ENCODE results near the gene SYNE2. TPM values are rescaled to one million over a fixed set of nuclear protein-coding genes. Genes with fewer than 3 reads are reported as not detected.

SYNE2 gene
- total RNA-seq, 2 donors from 2014 or later: 104 to 390 TPM

DNA sequence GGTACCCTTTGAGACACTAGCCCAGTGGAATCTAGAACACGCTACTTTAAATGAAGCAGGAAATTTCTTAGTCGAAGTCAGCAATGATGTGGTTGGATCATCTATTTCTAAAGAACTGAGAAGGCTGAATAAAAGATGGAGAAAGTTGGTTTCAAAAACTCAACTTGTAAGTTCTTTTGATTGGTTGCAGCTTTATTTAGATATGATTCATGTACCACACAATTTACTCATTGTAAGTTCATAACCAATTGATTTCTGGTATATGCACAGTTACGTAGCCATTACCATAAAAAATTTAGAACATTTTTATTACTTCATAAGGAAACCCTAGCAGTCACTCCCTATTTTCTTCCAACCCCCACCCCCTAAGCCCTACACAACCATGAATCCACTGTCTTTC lies 129.8 kb downstream of the SYNE2 start:
- DNase-seq (ENCODE audit: low spot score): no peak
- 97% methylated on average over 3 of the region's 3 CpGs for WGBS
- H3K27me3 ChIP-seq (replicated peaks; ENCODE audit: insufficient read depth): no peaks in the 10 kb centered on the region
- no peaks in the 10 kb centered on the region for H3K9me3 ChIP-seq
- H3K4me1 ChIP-seq (replicated peaks): no peaks in the 10 kb centered on the region
- H3K36me3 ChIP-seq: no peaks in the 10 kb centered on the region
- H3K27ac ChIP-seq: no peak overlapping the region
- TF ChIP-seq POLR2A (IDR thresholded peaks at IDR 0.05) (no peak), POLR2AphosphoS5 (IDR thresholded peaks at IDR 0.05) (no peak)
- TF ChIP-seq, protein P1, sequence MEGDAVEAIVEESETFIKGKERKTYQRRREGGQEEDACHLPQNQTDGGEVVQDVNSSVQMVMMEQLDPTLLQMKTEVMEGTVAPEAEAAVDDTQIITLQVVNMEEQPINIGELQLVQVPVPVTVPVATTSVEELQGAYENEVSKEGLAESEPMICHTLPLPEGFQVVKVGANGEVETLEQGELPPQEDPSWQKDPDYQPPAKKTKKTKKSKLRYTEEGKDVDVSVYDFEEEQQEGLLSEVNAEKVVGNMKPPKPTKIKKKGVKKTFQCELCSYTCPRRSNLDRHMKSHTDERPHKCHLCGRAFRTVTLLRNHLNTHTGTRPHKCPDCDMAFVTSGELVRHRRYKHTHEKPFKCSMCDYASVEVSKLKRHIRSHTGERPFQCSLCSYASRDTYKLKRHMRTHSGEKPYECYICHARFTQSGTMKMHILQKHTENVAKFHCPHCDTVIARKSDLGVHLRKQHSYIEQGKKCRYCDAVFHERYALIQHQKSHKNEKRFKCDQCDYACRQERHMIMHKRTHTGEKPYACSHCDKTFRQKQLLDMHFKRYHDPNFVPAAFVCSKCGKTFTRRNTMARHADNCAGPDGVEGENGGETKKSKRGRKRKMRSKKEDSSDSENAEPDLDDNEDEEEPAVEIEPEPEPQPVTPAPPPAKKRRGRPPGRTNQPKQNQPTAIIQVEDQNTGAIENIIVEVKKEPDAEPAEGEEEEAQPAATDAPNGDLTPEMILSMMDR (IDR thresholded peaks at IDR 0.05): no peak
- H3K4me3 ChIP-seq: no peak overlapping the region
- intact Hi-C loops (cut with DNase I): no loop called here

DNA sequence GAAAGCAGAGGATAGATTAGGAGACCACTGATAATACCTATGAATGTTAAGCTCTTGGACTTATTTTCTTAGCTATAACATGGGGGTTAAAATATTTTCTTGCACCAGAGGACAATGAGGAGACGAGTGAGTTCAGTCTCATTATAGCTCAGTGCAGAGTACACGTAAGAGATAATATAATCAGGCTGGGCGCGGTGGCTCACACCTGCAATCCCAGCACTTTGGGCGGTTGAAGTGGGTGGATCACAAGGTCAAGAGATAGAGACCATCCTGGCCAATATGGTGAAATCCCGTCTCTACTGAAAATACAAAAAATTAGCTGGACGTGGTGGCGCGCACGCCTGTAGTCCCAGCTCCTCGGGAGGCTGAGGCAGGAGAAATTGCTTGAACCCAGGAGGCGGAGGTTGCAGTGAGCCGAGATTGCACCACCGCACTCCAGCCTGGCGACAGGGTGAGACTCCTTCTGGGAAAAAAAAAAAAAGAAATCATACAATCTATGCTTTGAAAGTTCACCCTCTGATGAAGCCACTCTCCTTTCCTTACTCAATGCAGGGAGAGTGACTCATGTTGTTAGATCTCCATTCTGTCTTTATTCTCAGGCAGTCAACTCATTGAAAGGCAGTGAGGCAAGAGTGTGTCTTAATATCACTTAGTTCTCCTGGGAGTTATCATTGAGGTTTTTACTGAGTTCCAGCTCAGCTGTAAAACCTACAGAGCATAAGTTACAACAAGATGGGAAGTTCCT lies 134.2 kb downstream of the SYNE2 start:
- TF ChIP-seq, protein P1 (IDR thresholded peaks at IDR 0.05): no peak
- TF ChIP-seq POLR2A (IDR thresholded peaks at IDR 0.05): no peak
- no peak for TF ChIP-seq POLR2AphosphoS5 (IDR thresholded peaks at IDR 0.05)
- H3K36me3 ChIP-seq: no peaks in the 10 kb centered on the region
- no peak for DNase-seq (ENCODE audit: low spot score)
- WGBS: 92% methylated on average over 15 of the region's 15 CpGs
- H3K4me1 ChIP-seq (replicated peaks): no peaks in the 10 kb centered on the region
- no peak overlapping the region for H3K4me3 ChIP-seq
- no peak overlapping the region for H3K27ac ChIP-seq
- no peaks in the 10 kb centered on the region for H3K9me3 ChIP-seq
- no peaks in the 10 kb centered on the region for H3K27me3 ChIP-seq (replicated peaks; ENCODE audit: insufficient read depth)
- intact Hi-C loops (cut with DNase I): no loop called here

DNA sequence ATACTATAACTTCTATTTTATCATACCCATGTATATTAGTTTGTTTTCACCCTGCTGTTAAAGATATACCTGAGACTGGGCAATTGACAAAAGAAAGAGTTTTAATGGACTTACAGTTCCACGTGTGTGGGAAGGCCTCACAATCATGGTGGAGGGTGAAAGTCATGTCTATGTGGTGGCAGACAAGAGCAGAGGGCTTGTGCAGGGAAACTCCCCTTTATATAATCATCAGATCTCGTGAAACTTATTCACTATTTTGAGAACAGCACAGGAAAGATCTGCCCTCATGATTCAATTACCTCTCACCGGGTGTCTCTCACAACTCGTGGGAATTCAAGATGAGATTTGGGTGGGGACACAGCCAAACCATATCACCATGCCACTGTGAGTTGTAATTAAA lies 135.8 kb downstream of the SYNE2 start:
- intact Hi-C loops (cut with DNase I): no loop called here
- no peak for DNase-seq (ENCODE audit: low spot score)
- 91% methylated on average over 4 of the region's 4 CpGs for WGBS
- TF ChIP-seq POLR2A (IDR thresholded peaks at IDR 0.05) (no peak), POLR2AphosphoS5 (IDR thresholded peaks at IDR 0.05) (no peak)
- TF ChIP-seq, protein P1 (IDR thresholded peaks at IDR 0.05): no peak
- Histone ChIP-seq H3K27me3 (replicated peaks; ENCODE audit: insufficient read depth) (no peaks in the 10 kb centered on the region), H3K9me3 (no peaks in the 10 kb centered on the region), H3K4me1 (replicated peaks) (no peaks in the 10 kb centered on the region), H3K4me3 (no peak overlapping the region), H3K27ac (no peak overlapping the region), H3K36me3 (no peaks in the 10 kb centered on the region)

- Histone ChIP-seq H3K4me3 (no peak overlapping the region), H3K27me3 (replicated peaks; ENCODE audit: insufficient read depth) (no peaks in the 10 kb centered on the region), H3K4me1 (replicated peaks) (no peaks in the 10 kb centered on the region), H3K27ac (no peak overlapping the region), H3K36me3 (no peaks in the 10 kb centered on the region), H3K9me3 (no peaks in the 10 kb centered on the region)
- intact Hi-C loops (cut with DNase I): loop anchor here (10.0 kb wide), 2 partner anchors 137 to 187 kb away; partner anchors contain the start of gene SYNE2
- no peak for DNase-seq (ENCODE audit: low spot score)
- WGBS: 84% methylated on average over 7 of the region's 7 CpGs
- TF ChIP-seq POLR2AphosphoS5 (IDR thresholded peaks at IDR 0.05) (no peak), POLR2A (IDR thresholded peaks at IDR 0.05) (no peak)
- TF ChIP-seq, protein P1 (IDR thresholded peaks at IDR 0.05): no peak
Measured at GRCh38 chr14:63991833-63992232, 139.0 kb downstream of the SYNE2 start.

- H3K36me3 ChIP-seq: no peaks in the 10 kb centered on the region
- WGBS: 40% methylated on average over 6 of the region's 6 CpGs
- intact Hi-C loops (cut with DNase I): loop anchor here (10.0 kb wide), 2 partner anchors 138 to 188 kb away; partner anchors contain the start of gene SYNE2
Measured at GRCh38 chr14:63992858-63993257, 140.1 kb downstream of the SYNE2 start.

More at GRCh38 chr14:63992858-63993257, 140.1 kb downstream of the SYNE2 start:
- H3K9me3 ChIP-seq: no peaks in the 10 kb centered on the region
- H3K27ac ChIP-seq: peak overlapping the region in 1 of 2 donors; percentile 41
- no peaks in the 10 kb centered on the region for H3K27me3 ChIP-seq (replicated peaks; ENCODE audit: insufficient read depth)
- TF ChIP-seq, protein P1 (IDR thresholded peaks at IDR 0.05): no peak
- TF ChIP-seq POLR2AphosphoS5 (IDR thresholded peaks at IDR 0.05) (peak; percentile 80), POLR2A (IDR thresholded peaks at IDR 0.05) (no peak)
- no peaks in the 10 kb centered on the region for H3K4me1 ChIP-seq (replicated peaks)
- H3K4me3 ChIP-seq: no peak overlapping the region
- DNase-seq (ENCODE audit: low spot score): peak; percentile 84

Measured in prostate gland (tissue), 2 donors.